Measurements from ENCODE around the gene IGF2.

IGF2 gene

DNA sequence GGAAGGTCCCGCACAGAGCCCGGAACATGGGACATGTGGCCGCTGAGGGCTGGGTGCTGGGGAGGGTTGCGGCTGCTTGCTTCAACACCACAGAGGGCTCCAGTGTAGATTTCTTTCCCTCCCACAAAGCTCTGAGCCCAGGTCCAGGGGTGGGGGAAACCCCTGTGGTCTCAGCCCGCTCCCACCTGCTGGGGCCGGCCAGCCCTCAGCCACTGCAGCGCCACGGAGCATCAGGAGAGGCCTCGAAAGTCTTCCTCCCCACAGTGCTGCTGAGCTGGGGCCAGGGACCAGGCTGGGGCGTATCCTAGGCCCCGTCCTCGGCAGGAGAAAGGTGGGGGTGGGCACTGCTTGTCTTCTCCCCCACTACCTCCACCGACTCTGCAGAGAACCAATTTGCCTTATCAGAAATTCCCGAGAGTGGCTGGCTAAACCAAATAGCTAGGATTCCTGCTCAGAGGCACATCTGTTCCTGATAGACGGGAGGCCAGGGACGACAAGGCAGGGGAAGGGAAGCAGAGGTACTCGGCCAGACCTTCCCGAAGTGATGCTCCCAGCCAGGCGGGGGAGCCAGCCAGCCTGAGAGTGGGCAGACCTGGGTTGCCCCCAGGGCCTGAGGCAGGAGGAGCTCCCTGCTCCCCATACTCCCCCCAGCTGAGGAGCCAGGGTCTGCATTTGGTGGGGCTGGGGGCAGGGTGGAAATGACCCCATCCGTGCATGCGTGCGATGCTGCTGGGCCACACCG lies 18.7 kb downstream of the IGF2 start:
- no peak for TF ChIP-seq POLR2AphosphoS5 (IDR thresholded peaks at IDR 0.05; ENCODE audit: low read depth)
- no peak for TF ChIP-seq GABPA (IDR thresholded peaks at IDR 0.05; ENCODE audit: low read depth)
- no peak for TF ChIP-seq SPI1 (IDR thresholded peaks at IDR 0.05; ENCODE audit: borderline replicate concordance, low read depth)
- TF ChIP-seq, protein P1, sequence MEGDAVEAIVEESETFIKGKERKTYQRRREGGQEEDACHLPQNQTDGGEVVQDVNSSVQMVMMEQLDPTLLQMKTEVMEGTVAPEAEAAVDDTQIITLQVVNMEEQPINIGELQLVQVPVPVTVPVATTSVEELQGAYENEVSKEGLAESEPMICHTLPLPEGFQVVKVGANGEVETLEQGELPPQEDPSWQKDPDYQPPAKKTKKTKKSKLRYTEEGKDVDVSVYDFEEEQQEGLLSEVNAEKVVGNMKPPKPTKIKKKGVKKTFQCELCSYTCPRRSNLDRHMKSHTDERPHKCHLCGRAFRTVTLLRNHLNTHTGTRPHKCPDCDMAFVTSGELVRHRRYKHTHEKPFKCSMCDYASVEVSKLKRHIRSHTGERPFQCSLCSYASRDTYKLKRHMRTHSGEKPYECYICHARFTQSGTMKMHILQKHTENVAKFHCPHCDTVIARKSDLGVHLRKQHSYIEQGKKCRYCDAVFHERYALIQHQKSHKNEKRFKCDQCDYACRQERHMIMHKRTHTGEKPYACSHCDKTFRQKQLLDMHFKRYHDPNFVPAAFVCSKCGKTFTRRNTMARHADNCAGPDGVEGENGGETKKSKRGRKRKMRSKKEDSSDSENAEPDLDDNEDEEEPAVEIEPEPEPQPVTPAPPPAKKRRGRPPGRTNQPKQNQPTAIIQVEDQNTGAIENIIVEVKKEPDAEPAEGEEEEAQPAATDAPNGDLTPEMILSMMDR (IDR thresholded peaks at IDR 0.05; ENCODE audit: insufficient read depth, low read length) = no peak
- TF ChIP-seq, protein P2, sequence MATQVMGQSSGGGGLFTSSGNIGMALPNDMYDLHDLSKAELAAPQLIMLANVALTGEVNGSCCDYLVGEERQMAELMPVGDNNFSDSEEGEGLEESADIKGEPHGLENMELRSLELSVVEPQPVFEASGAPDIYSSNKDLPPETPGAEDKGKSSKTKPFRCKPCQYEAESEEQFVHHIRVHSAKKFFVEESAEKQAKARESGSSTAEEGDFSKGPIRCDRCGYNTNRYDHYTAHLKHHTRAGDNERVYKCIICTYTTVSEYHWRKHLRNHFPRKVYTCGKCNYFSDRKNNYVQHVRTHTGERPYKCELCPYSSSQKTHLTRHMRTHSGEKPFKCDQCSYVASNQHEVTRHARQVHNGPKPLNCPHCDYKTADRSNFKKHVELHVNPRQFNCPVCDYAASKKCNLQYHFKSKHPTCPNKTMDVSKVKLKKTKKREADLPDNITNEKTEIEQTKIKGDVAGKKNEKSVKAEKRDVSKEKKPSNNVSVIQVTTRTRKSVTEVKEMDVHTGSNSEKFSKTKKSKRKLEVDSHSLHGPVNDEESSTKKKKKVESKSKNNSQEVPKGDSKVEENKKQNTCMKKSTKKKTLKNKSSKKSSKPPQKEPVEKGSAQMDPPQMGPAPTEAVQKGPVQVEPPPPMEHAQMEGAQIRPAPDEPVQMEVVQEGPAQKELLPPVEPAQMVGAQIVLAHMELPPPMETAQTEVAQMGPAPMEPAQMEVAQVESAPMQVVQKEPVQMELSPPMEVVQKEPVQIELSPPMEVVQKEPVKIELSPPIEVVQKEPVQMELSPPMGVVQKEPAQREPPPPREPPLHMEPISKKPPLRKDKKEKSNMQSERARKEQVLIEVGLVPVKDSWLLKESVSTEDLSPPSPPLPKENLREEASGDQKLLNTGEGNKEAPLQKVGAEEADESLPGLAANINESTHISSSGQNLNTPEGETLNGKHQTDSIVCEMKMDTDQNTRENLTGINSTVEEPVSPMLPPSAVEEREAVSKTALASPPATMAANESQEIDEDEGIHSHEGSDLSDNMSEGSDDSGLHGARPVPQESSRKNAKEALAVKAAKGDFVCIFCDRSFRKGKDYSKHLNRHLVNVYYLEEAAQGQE (IDR thresholded peaks at IDR 0.05; ENCODE audit: insufficient replicate concordance, low read depth) = no peak
- no peak overlapping the region for H3K27ac ChIP-seq (replicated peaks)
- no peak overlapping the region for H3K4me3 ChIP-seq (replicated peaks; ENCODE audit: insufficient read depth, low read length)
- DNase-seq (ENCODE audit: low read depth in 1 of 2, low spot score in 1 of 2) = no peak
- peaks cover 4% of the 10 kb centered on the region for H3K27me3 ChIP-seq (ENCODE audit: insufficient read depth, poor library complexity, severe bottlenecking)

DNA sequence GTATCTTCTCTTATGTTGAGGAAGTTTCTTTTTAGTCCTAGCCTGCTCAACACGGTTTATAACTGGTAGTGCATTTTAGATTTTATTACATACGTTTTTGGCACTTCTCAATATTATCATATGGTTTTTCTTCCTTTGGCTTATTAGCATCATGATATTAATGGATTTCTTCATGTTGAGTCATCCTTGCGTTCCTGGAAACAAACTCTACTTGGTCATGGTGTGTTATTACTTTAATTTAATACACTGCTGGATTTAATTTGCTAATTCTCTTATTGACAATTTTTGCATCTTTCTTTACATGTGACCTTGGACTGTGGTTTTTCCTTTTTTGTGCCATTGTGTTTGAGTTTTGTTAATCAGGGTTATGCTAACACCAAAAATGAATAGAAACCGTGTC lies 20.5 kb downstream of the IGF2 start:
- TF ChIP-seq, protein P2 (IDR thresholded peaks at IDR 0.05; ENCODE audit: insufficient replicate concordance, low read depth) = no peak
- TF ChIP-seq, protein P1 (IDR thresholded peaks at IDR 0.05; ENCODE audit: insufficient read depth, low read length) = no peak
- TF ChIP-seq GABPA (IDR thresholded peaks at IDR 0.05; ENCODE audit: low read depth) = no peak
- TF ChIP-seq POLR2AphosphoS5 (IDR thresholded peaks at IDR 0.05; ENCODE audit: low read depth) = no peak
- no peak for TF ChIP-seq SPI1 (IDR thresholded peaks at IDR 0.05; ENCODE audit: borderline replicate concordance, low read depth)
- no peak for DNase-seq (ENCODE audit: low read depth in 1 of 2, low spot score in 1 of 2)
- Histone ChIP-seq H3K27ac (replicated peaks) (no peak overlapping the region), H3K4me3 (replicated peaks; ENCODE audit: insufficient read depth, low read length) (no peak overlapping the region), H3K27me3 (ENCODE audit: insufficient read depth, poor library complexity, severe bottlenecking) (peaks cover 4% of the 10 kb centered on the region)

DNA sequence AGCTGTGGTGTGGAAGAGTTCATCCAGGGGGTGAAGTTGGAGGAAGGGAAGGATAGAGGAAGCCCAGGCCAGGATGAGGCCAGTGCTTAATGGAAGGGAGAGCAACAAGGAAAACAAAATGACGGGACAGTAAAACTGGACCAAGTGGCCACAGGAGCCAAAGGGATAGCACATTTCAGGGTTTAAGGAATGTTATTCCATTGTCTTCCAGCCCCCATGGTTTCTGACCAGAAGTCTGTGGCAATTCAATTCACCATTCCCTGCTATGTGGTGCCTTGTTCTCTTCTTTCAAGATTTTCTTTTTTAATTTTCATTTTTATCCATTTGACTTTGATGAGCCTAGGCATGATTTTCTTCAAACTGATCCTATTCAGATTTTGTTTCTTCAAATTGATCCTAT lies 22.5 kb downstream of the IGF2 start:
- TF ChIP-seq, protein P1 (IDR thresholded peaks at IDR 0.05; ENCODE audit: insufficient read depth, low read length) = no peak
- Histone ChIP-seq H3K27me3 (ENCODE audit: insufficient read depth, poor library complexity, severe bottlenecking) (peaks cover 4% of the 10 kb centered on the region), H3K4me3 (replicated peaks; ENCODE audit: insufficient read depth, low read length) (no peak overlapping the region), H3K27ac (replicated peaks) (no peak overlapping the region)
- DNase-seq (ENCODE audit: low read depth in 1 of 2, low spot score in 1 of 2) = no peak

DNA sequence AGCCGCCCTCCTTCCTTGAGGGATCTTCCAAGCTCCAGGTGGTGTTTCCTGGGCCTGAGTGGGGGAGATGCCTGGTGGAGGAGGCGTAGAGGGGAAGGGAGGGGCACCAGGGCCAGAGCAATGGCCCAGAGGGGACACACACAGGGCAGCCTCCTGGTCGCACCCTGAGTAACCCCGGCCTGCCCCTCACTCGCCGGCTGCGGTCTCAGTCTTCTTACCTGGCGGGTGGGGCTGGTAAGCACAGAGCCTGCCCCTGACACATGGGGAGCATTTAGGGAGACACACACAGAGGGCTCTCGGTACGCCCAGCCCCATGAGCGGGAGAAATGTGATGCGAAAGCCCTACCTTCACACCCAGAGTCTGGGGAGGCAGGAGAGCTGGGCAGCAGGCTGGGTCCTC lies 23.9 kb downstream of the IGF2 start:
- Histone ChIP-seq H3K27me3 (ENCODE audit: insufficient read depth, poor library complexity, severe bottlenecking) (peaks cover 4% of the 10 kb centered on the region), H3K4me3 (replicated peaks; ENCODE audit: insufficient read depth, low read length) (no peak overlapping the region), H3K27ac (replicated peaks) (no peak overlapping the region)
- DNase-seq (ENCODE audit: low read depth in 1 of 2, low spot score in 1 of 2) = no peak
- TF ChIP-seq, protein P2 (IDR thresholded peaks at IDR 0.05; ENCODE audit: insufficient replicate concordance, low read depth) = no peak
- no peak for TF ChIP-seq POLR2AphosphoS5 (IDR thresholded peaks at IDR 0.05; ENCODE audit: low read depth)
- no peak for TF ChIP-seq SPI1 (IDR thresholded peaks at IDR 0.05; ENCODE audit: borderline replicate concordance, low read depth)
- TF ChIP-seq GABPA (IDR thresholded peaks at IDR 0.05; ENCODE audit: low read depth) = no peak
- TF ChIP-seq, protein P1 (IDR thresholded peaks at IDR 0.05; ENCODE audit: insufficient read depth, low read length) = no peak

All from HL-60 (cell line).